NCI-H2081 (cell line): ENCODE results near the gene LARGE1.
"Not testable (repeated sequence)": the region's sequence is repeated elsewhere in the genome, so short reads cannot be mapped to it uniquely, and the experiment has no call there.

Experiments used
- DNase-seq, 2 experiments: peaks; one replicate each; lab custom pipeline; 2025; lab: John Stamatoyannopoulos, UW

The LARGE1 gene

GRCh38 chr22:33883961-33884808 lies 36.1 kb downstream of the LARGE1 start:
- DNase-seq = no peak

- no peak for DNase-seq
Observed at GRCh38 chr22:33883561-33883960, 36.7 kb downstream of the LARGE1 start.

GRCh38 chr22:33882991-33883390 lies 37.3 kb downstream of the LARGE1 start:
- DNase-seq = no peak

GRCh38 chr22:33880986-33881385 lies 39.3 kb downstream of the LARGE1 start:
- no peak for DNase-seq

GRCh38 chr22:33879796-33880195 lies 40.5 kb downstream of the LARGE1 start:
- DNase-seq = no peak

- DNase-seq = no peak
Observed at GRCh38 chr22:33875316-33875715, 45.0 kb downstream of the LARGE1 start.

GRCh38 chr22:33874206-33874605 lies 46.1 kb downstream of the LARGE1 start:
- no peak for DNase-seq

- DNase-seq = no peak
Observed at GRCh38 chr22:33873666-33874065, 46.6 kb downstream of the LARGE1 start.

GRCh38 chr22:33873186-33873585 lies 47.1 kb downstream of the LARGE1 start:
- DNase-seq = peak in 1 of 2 experiments; percentile 13

GRCh38 chr22:33871935-33872334 lies 48.3 kb downstream of the LARGE1 start:
- DNase-seq = no peak

- DNase-seq = no peak
Observed at GRCh38 chr22:33869946-33870345, 50.3 kb downstream of the LARGE1 start.

- no peak for DNase-seq
Observed at GRCh38 chr22:33867971-33868370, 52.3 kb downstream of the LARGE1 start.

GRCh38 chr22:33867118-33867866 lies 53.0 kb downstream of the LARGE1 start:
- DNase-seq = no peak

- no peak for DNase-seq
Observed at GRCh38 chr22:33866511-33866910, 53.8 kb downstream of the LARGE1 start.

GRCh38 chr22:33865996-33866395 lies 54.3 kb downstream of the LARGE1 start:
- no peak for DNase-seq

- no peak for DNase-seq
Observed at GRCh38 chr22:33865248-33865647, 55.0 kb downstream of the LARGE1 start.

- no peak for DNase-seq
Observed at GRCh38 chr22:33864723-33865130, 55.5 kb downstream of the LARGE1 start.

- DNase-seq = no peak
Observed at GRCh38 chr22:33861216-33861875, 58.9 kb downstream of the LARGE1 start.

GRCh38 chr22:33860386-33860785 lies 59.9 kb downstream of the LARGE1 start:
- no peak for DNase-seq

GRCh38 chr22:33859311-33859710 lies 61.0 kb downstream of the LARGE1 start:
- no peak for DNase-seq

- not testable (repeated sequence) for DNase-seq
Observed at GRCh38 chr22:33858653-33859052, 61.6 kb downstream of the LARGE1 start.

- DNase-seq = not testable (repeated sequence)
Observed at GRCh38 chr22:33857767-33858166, 62.5 kb downstream of the LARGE1 start.

- DNase-seq = no peak
Observed at GRCh38 chr22:33854724-33855123, 65.6 kb downstream of the LARGE1 start.
